HT1080 (cell line): ENCODE results near the gene CAPRIN1. TPM values are rescaled to one million over a fixed set of nuclear protein-coding genes. Genes with fewer than 3 reads are reported as not detected.
"Not testable (repeated sequence)": the region's sequence is repeated elsewhere in the genome, so short reads cannot be mapped to it uniquely, and the experiment has no call there.

Experiments used
- DNase-seq: peaks from one replicate; pipeline ENCODE4 v3.0.0-alpha.2; 2015; ENCODE audit warnings: low read depth
- total RNA-seq: library from RNA; depleted of rRNA; stranded (reverse); fragments of >200 nt; shearing (Covaris generic); gene quantifications from 2 replicates; pipeline ENCODE4 v1.2.3, GENCODE V29; 2014

The CAPRIN1 gene
- total RNA-seq, 1 experiment from 2014 or later: 324 TPM

DNA sequence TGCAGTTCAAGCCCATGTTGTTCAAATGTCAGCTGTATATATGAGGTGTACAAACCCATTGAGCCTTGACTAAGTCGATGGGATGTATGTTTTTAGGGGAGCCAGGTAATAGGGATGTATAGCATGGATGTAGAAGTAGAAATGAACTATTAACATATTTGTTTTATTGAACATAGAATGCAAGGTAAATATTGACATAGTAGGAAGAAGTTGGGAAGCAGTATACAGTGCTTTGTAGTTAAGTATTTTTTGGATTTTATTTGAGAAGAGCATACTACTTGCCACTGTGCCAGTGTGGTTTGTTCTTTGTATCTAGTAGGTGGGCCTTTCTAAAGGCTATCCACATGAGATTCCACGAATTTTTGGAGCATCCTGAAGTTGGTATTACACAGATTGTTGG is 33.1 kb downstream of the CAPRIN1 start:
- DNase-seq: no peak

DNA sequence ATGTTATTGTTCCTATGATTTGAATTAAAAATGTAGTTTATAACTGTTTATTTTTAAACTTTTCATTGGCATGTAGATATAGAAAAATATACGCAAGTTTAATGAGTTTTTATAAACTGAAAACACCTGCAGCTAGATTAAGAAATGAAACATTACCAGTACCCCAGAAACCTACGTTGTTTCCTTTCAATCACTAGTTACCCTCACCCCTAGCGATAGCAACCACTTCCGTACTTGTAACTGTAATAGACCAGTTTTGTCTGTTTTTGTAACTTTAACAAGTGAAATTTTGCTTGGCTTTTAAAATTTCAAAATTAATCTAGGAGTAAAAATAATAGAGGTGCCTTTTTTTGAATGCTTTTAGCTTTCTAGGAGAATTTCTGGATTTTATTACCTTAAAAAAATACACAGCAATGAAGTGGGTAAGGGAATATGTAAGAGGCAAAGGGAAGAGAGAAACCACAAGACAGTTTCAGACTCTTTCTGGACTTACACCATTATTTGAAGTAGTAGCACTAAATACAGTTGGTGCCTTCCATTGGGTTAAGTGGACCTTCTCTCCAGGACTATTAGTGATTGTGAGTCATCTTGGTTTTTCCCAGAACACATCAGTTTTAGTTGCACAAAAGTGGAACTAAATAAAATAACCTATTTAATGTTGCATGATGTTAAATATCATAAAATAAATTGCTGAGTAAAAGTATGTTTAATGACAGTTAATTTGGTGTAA is 35.2 kb downstream of the CAPRIN1 start:
- no peak for DNase-seq

DNA sequence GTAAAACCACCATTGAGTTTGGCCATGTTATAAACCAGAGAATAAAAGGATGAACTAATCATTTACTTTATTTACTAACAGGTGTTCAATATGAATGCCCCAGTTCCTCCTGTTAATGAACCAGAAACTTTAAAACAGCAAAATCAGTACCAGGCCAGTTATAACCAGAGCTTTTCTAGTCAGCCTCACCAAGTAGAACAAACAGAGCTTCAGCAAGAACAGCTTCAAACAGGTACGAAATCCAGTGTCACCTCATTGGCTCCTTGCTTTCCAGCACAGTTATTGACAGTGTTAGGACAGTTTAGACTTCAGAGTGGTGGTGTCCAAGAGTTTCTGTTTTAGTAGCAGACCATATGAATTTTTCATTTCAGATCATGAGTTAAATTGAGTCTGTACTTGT is 40.3 kb downstream of the CAPRIN1 start:
- DNase-seq: no peak

DNA sequence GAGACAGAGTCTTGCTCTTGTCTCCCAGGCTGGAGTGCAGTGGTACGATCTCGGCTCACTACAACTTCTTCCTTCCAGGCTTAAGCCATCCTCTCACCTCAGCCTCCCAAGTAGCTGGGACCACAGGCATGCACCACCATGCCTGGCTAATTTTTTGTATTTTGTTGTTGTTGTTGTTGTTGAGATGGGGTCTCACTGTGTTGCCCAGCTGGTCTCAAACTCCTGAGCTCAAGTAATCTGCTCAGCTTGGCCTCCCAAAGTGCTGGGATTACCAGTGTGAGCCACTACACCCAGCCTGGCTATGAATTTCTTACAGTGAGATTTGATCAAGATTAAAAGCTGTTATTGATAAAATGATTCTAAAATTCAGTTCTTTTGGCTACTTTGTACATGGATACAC is 43.4 kb downstream of the CAPRIN1 start:
- not testable (repeated sequence) for DNase-seq

DNA sequence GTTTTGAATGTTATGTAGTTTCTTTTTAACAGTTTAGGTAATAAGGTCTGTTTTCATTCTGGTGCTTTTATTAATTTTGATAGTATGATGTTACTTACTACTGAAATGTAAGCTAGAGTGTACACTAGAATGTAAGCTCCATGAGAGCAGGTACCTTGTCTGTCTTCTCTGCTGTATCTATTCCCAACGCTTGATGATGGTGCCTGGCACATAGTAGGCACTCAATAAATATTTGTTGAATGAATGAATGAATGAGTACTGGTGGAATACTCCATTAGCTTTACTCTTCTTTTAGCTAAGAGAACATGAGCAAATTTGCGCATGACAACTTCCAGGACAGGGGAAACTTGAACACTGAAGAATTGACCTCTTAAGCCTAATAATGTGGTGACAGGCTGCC is 47.3 kb downstream of the CAPRIN1 start:
- no peak for DNase-seq

DNA sequence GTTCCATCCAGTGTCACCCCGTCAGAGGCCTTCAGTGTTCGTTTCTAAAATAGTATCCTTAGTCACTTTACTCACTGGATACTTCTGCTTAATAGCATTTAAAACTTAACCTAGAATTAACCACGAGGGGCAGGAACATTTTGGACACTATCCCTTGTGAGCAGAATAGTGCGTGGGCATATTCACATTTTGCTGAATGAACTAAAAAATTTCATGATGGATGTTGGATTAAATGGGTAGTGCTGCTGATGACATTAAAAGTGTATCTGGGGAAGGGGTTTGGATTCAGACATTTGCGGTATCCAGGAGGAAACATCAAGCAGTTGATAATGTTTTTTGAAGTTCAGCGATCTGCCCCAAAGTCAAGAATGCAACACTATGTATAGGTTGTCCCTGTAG is 53.1 kb downstream of the CAPRIN1 start:
- DNase-seq: no peak

DNA sequence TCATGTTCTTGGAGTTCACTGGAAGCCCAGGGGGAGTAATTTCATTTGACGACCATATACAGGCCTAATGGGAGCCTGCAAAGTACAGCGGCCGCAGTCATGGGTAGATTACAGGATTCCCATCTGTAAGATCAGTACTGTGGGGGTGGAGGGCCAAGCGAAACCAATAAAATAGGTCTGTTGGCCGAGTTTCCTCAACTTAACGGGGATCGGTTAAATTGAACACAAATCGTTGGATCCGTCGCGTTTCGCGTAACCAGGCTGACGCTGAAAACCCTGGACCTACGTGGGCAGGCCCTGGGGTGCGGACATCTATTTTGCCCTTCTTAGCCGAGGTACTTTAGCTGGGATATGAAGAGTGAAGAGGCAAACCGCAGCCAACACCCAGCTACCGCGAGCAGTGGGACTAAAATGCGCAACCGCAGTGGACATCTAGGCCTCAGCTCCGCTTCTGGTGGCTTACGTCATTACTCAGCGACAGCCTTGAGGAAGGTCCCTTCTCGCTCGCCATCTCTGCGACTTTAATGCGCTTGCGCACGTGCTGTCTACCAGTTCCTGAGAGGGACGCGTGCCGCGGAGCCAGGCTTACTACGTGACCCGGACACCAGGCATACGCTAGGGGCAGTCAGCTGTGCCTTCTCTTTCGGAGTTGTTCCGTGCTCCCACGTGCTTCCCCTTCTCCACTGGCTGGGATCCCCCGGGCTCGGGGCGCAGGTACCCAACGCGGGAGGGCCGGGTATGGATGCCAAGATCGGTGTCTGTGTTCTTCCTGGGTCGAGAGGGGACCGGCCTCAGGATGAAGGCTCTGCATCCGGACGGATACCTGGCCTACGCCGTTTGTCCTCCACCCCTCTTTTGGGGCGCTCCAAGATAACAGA is 53.8 kb downstream of the CAPRIN1 start, which contains the start of gene NAT10:
Gene NAT10, plus strand, starts transcription at position 551 of the 878 bp plus-strand sequence. CDS start 2,597 bp downstream, outside the sequence.
- DNase-seq: peak; percentile 97

DNA sequence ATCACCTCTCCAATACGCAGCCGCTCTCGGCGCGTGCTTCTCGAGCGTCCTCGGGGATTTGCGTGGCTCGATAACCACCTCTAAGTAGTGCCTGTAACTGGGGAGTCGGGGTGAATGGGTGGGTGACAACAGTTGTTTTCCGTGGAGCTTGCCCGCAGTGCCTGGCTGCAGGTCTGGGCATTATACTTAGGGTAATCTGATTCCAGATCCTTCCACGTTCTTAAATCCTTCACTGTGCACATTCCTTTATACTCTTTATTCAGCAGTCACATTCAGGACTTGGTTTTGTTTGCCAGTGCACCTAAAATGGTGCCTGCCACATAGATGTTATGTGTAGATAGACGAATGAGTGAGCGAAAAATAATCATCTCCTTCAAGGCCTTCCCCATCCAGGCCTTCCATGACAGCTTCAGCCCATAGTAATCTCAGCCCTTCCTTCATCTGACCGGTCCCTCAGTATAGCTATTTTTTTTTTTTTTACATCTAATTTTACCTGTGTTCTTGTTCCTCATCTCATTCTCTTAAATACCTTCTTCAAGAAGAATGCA is 54.5 kb downstream of the CAPRIN1 start:
- no peak for DNase-seq

DNA sequence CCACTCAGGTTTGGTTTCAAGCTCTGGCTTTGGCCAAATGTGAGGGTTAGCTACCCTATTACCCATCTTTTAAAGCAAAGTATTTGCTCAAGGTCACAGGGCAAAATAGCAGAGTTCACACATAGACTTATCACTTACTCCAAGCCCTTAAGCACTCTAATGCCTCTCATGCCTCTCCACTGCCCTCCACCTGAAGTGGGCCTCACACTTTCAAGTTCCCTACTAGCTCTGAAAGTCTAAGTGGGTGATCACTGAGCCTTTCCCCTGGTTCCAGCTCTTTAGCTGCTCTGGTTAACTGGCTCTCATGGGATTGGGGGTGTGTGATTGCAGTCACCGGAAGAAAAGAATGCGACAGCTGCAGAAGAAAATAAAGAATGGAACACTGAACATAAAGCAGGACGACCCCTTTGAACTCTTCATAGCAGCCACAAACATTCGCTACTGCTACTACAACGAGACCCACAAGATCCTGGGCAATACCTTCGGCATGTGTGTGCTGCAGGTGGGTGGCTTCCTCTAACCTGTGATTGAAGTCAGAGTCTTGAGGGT is 60.3 kb downstream of the CAPRIN1 start:
- DNase-seq: no peak

DNA sequence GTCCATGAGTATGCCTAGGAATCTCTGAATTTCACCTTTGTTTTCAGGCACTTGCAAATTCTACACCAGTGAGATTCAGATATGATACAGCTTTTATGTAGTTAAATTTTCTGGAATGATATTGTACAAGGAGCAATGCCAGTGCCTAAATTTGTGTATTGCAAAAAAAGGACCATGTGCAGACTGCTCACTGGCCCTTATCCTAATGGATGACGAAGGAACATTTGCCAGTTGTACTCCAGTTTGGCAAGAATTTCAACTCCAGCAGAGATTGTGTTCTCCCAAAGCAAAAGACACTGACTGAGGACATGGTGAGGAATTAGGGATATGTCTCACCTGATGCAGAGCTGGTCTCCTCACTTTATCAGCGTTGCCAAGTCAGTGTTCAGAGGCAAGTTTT is 62.5 kb downstream of the CAPRIN1 start:
- no peak for DNase-seq

DNA sequence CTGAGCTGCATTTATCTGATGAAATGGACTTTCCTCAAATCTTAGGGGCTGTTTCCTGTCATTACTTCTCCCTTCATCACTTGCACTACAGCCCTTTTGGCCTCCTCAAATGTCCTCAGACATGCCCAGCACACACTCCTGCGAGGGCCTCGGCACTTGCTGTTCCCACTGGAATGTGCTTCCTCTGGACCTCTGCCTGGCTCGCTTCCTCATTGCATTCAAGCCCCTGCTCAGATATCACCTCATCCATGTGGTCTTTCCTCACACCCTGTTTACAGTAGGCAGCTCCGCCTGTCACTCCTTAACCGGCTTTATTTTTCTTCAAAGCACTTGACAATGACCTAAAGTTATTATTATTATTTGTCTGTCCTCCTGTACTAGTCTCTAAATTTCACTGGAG is 62.9 kb downstream of the CAPRIN1 start:
- no peak for DNase-seq

DNA sequence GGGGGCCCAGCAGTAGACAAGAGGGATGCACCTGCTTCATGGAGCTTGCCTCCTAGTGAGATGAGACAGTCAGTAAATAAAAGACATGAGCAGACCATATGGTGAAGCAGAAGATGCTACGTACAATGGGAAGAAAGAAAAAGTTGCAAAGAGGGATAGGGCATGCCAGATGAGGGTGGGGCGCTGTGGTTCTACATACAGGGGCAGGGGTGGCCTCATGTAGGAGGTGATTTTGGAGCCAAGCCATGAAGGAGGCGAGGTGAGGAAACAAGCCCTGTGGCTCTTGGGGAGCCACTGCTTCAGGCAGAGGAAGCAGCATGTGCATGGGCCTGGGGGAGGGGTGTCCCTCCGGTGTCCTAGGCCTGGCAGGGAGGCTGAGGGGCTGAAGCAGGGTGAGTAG is 69.1 kb downstream of the CAPRIN1 start:
- DNase-seq: no peak

DNA sequence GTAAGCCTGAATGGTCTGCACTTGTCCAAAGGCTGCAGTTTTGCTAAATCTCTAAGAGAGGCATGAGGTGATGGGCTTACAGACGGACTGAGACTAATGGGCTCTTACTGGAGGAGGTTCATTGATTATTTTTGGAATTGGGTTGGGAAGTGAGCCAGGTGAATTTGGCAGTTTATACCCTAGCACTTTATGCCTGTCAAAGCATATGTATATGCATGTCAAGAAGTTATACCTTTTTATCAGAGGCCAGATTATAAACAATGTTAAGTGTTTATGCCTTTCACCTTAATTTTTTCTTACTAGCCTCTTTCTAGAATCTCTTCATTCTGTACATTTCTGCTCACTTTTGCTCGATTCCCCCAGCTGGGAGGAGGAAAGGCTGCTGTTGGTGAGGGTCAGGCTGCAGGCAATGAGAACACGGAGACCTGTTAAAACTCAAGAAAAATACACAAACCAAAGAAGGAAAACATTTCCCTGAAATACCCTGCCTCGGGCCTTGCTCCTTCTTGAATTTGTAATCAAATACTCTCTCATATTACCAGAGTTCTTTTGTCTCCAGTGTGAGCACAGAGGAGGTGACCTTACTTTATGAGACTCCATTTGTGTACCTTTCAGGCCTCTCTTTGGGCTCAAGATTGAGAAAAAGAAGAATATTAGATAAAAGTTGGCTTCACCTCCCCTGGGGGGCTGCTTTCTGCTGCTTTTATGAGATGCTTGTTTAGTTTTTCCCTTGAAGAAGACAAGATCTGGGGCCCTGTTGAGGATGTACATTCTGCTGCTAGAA is 73.5 kb downstream of the CAPRIN1 start:
- DNase-seq: no peak

DNA sequence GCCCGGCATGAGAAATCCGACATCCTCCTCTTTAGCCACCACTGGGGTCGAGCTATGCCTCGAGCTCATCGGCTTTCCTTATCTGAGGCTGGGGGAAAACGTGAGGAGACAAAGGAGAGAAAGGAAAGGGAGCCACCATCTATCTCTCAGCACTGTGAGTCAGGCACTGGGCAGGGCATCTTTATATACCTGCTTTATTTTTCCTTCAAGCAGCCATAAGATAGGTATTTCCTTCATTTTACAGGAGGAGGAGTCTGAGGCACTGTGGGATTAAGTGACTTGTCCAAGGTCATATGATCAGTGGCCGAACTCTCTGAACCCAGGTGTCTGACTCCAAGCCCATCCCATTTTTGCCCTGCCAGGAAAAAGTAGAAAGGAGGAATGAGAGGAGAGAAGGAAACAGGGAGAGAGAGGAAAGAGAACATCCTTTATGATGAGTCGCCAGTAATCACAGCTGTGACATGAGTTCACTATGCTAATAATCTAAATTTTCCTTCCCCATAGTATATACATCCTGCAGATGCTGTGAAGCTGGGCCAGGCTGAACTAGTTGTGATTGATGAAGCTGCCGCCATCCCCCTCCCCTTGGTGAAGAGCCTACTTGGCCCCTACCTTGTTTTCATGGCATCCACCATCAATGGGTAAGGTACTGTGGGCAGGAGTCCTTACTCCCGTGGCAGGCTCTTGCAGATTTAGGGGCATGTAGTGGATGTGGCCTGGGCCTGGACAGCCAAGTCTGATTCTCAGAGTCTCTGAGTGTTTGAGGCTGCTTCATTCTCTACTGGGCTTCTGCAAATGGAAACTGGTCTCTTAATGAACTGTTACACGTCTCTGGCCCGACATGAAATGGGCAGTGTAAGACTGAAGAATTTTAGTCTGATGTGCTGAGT is 75.7 kb downstream of the CAPRIN1 start:
- peak; percentile 37 for DNase-seq

DNA sequence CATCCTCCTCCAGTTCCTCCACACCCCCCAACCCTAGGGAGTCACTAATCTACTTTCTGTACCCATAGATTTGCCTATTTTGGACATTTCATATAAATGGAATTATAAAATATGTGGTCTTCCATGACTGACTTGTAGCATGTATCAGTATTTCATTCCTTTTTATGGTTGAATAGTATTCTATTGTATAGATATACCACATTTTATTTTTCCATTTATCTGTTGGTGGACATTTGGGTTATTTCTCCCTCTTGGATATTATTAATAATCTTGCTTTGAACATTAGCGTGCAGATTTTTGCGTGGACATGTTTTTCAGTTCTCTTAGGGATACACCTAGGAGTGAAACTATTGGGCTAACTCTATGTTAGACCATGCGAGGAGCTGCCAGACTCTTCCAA is 77.3 kb downstream of the CAPRIN1 start:
- DNase-seq: no peak

DNA sequence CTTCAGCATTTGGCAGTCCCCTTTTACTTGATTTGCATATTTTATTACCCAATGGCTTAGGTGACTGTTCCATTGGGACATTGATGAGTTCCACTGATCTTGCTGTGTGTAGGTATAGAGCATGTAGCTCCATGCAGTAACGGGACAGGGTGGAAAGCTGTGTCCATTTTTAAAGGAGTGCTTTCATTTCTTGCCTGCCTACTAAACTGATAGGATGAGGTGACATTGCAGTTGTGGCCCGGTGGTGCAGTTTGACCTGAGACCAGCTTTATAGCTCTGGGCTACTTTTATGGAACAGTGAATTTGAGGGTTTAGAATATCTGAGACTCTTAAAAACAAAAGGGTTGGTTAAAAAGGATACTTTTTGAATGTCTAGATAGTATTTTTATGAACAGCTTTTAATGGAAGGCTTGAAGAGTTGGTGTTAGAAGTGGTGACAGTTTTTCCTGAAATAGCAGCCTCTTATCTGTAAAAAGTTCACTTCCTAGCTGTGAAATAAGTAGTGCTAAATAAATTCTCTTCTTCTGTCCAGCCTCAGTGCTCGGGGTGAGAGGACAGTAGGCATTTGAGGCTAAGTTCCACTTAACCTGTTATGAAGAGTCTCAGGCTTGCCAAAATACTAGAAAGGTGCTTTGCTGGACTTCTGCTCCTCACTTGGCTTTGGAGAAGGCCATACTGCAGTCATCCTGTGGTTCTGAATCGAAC is 80.9 kb downstream of the CAPRIN1 start:
- no peak for DNase-seq

DNA sequence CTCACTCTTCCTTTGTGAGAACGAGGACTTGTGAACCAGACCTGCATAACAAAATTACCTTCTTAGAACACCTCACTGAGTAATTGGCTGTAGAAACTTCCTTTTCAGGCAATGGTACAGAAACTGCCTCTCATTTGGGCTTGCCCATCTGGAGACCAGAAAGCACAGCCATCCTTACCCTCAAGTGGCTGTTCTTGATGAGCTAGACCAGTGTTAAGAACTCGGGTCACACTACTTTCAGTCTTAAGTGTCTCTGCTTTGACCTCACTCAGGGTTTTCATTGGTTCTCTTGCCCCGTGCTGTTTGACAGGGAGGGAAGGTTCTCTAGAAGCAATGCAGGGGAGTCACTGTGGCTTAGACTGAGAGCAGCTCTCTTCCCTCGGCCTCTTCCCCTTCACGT is 83.2 kb downstream of the CAPRIN1 start:
- no peak for DNase-seq

DNA sequence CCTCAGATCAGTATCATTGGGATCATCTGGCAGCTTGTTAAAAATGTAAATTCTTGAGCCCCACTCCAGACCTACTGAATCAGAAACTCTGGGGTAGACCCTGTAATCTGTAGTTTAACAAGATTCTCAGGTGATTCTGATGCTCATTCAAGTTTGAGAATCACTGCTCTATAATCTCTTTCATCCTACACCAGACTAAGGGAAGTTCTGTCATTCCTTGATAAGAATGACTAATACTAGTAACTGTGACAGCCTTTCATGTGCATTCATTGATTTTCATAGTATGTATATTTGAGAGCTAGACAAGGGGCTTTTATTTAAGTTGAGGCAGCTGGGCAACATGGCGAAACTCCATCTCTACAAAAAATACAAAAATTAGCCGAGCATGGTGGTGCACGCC is 83.9 kb downstream of the CAPRIN1 start:
- DNase-seq: no peak

DNA sequence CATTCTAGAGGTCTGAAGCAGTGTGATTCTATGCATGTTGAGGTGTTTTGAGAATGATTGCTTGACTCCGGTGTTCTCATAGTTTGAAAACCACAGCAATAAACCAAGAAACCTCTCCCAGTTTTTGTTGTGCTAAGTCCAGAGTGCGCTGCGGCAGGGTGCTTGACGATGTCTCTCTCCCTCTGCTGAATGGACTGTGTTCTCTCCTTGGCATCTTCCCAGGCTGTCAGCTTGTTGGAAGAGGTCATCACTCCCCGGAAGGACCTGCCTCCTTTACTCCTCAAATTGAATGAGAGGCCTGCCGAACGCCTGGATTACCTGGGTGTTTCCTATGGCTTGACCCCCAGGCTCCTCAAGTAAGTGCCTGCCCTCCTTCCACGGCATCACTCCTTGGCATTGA is 84.9 kb downstream of the CAPRIN1 start:
- DNase-seq: no peak

DNA sequence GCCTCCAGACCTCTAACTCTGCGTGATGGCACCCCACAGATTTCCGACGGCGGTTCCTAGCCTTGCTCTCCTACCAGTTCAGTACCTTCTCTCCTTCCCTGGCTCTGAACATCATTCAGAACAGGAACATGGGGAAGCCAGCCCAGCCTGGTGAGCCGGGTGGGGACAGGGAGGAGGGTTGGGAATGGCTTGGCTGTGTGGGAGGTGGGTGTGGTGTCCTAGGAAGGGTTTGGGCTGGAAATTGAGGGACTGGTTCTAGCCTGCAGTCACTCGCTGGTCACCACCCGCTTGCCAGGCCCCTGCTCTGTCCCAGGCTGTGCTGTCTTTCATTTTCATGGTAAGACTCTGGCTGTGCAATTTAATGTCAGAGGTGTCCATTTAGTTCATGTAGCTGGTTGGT is 87.8 kb downstream of the CAPRIN1 start:
- no peak for DNase-seq
